Ovary (tissue), 9 donors: ENCODE results near the gene EYA4. TPM values are rescaled to one million over a fixed set of nuclear protein-coding genes. Genes with fewer than 3 reads are reported as not detected.

Experiments used
- DNase-seq, 5 donors: peaks; one replicate each; pipeline ENCODE4 v3.0.0-alpha.2; 2019 to 2020
- H3K27ac ChIP-seq, 2 donors: fragments of 200-600 bp; one replicate each; pipeline versions ENCODE4 v1.5.1 to v1.8.0; 2019 to 2022
- H3K27me3 ChIP-seq: fragments of 200-600 bp; one replicate; pipeline ENCODE4 v1.8.0; 2022
- H3K36me3 ChIP-seq: fragments of 200-600 bp; sonication (generic); one replicate; pipeline ENCODE4 v1.5.1; 2019
- H3K4me1 ChIP-seq: one replicate; pipeline ENCODE4 v1.8.1; 2013; ENCODE audit warnings: mild to moderate bottlenecking, moderate library complexity; ENCODE audit not compliant: insufficient read depth
- H3K4me3 ChIP-seq: fragments of 200-600 bp; sonication (generic); one replicate; pipeline ENCODE4 v1.5.1; 2017
- H3K9me3 ChIP-seq, 2 donors: fragments of 200-600 bp in 1 of 2; sonication (generic) in 1 of 2; one replicate each; pipeline versions ENCODE4 v1.5.1 to v1.8.1; 2013 to 2019; ENCODE audit warnings: mild to moderate bottlenecking in 1 of 2, moderate library complexity in 1 of 2
- EP300 ChIP-seq: sonication (generic); formaldehyde crosslinking; IDR thresholded peaks from one replicate; pipeline ENCODE4 v1.6.1; 2017; ENCODE audit warnings: antibody characterized with exemption
- POLR2A ChIP-seq: fragments of 450-650 bp; IDR thresholded peaks from one replicate; pipeline ENCODE4 v1.6.1; 2017; ENCODE audit warnings: antibody characterized with exemption, mild to moderate bottlenecking, moderate library complexity
- WGBS, 3 donors: extraction: QIAGEN DNeasy Blood & Tissue Kit in 1 of 3; methylation state at CpG; one replicate each; pipeline versions ENCODE4 v1.1.5 to v1.1.7; 2013 to 2017; 5-methylcytosine and 5-hydroxymethylcytosine counted together
- intact Hi-C, 4 donors: fragments of 100-400 bp; cut with DNase I; formaldehyde crosslinking; loops; one replicate each; pipeline versions ENCODE4 v1.11.0 to v1.15.1; 2022 to 2023
- polyA plus RNA-seq, 2 donors: library from polyadenylated mRNA; stranded (reverse); fragments of 200-250 nt in 1 of 2; fragments of 350-450 nt in 1 of 2; fragmentation: Illumina TruSeq in 1 of 2; extraction: RNeasy Lipid Tissue Mini Kit (QIAGEN cat#74804) in 1 of 2; gene quantifications; one replicate each; pipeline ENCODE4 v1.2.3, GENCODE V29; 2013 to 2014
- total RNA-seq, 7 donors: library from RNA; depleted of rRNA in 2 of 7; stranded (reverse); fragments of >200 nt in 2 of 7; fragmentation: NEBNext Ultra II Directional in 3 of 7; extraction: Animal tissue kit (Norgen Biotek cat#: 25700) in 3 of 7; gene quantifications; one replicate each; pipeline versions ENCODE4 v1.1.0 to v1.2.4, GENCODE V29; 2016 to 2023
- TF ChIP-seq, protein P1 (sequence below), 3 donors: fragments of 450-650 bp in 2 of 3; fragments of 200-600 bp in 1 of 3; IDR thresholded peaks; one replicate each; pipeline versions ENCODE4 v1.5.1 to v1.8.0; 2016 to 2022; ENCODE audit warnings: antibody characterized with exemption in 3 of 3, mild to moderate bottlenecking in 1 of 3
- donor health status: DM: no; HTN: no; CAD: no; lungs with moderate emphysema.
- donor health status: DM: no; HTN: no; CAD: no.
- donor health status: Bipolar disorder and iron deficiency.
- donor health status: DM: yes; HTN: yes; CAD: no.
- donor health status: DM: no; HTN: no; CAD: no.
- donor health status: DM: yes; HTN: yes; CAD: no.

The EYA4 gene
- total and polyA plus RNA-seq, 9 donors = 0.08 to 17.8 (median 2.0) TPM

- intact Hi-C loops = no loop called here
- no peaks in the 10 kb centered on the region for H3K27me3 ChIP-seq
Measured at GRCh38 chr6:133245422-133245903, 4.3 kb downstream of the EYA4 start.

GRCh38 chr6:133247581-133247980 lies 6.4 kb downstream of the EYA4 start:
- H3K4me1 ChIP-seq = peaks cover 3% of the 10 kb centered on the region
- H3K27me3 ChIP-seq = no peaks in the 10 kb centered on the region
- TF ChIP-seq EP300 (no peak), POLR2A (no peak)
- TF ChIP-seq, protein P1, sequence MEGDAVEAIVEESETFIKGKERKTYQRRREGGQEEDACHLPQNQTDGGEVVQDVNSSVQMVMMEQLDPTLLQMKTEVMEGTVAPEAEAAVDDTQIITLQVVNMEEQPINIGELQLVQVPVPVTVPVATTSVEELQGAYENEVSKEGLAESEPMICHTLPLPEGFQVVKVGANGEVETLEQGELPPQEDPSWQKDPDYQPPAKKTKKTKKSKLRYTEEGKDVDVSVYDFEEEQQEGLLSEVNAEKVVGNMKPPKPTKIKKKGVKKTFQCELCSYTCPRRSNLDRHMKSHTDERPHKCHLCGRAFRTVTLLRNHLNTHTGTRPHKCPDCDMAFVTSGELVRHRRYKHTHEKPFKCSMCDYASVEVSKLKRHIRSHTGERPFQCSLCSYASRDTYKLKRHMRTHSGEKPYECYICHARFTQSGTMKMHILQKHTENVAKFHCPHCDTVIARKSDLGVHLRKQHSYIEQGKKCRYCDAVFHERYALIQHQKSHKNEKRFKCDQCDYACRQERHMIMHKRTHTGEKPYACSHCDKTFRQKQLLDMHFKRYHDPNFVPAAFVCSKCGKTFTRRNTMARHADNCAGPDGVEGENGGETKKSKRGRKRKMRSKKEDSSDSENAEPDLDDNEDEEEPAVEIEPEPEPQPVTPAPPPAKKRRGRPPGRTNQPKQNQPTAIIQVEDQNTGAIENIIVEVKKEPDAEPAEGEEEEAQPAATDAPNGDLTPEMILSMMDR (IDR thresholded peaks at IDR 0.05) = no peak
- 87 to 93% (median 91%) methylated on average over 5 of the region's 5 CpGs for WGBS, 3 donors
- H3K4me3 ChIP-seq = no peak overlapping the region
- no peak overlapping the region for H3K27ac ChIP-seq
- H3K36me3 ChIP-seq = no peaks in the 10 kb centered on the region
- no peaks in the 10 kb centered on the region for H3K9me3 ChIP-seq
- intact Hi-C loops = no loop called here
- DNase-seq = no peak

More at GRCh38 chr6:133245422-133245903, 4.3 kb downstream of the EYA4 start:
- H3K4me1 ChIP-seq = peaks cover 8% of the 10 kb centered on the region
- H3K36me3 ChIP-seq = no peaks in the 10 kb centered on the region
- no peaks in the 10 kb centered on the region for H3K9me3 ChIP-seq
- no peak for DNase-seq
- no peak overlapping the region for H3K4me3 ChIP-seq
- 65 to 77% (median 69%) methylated on average over 2 of the region's 2 CpGs for WGBS, 3 donors
- no peak overlapping the region for H3K27ac ChIP-seq
- TF ChIP-seq, protein P1 (IDR thresholded peaks at IDR 0.05) = no peak
- TF ChIP-seq POLR2A = no peak
- TF ChIP-seq EP300 = no peak

DNA sequence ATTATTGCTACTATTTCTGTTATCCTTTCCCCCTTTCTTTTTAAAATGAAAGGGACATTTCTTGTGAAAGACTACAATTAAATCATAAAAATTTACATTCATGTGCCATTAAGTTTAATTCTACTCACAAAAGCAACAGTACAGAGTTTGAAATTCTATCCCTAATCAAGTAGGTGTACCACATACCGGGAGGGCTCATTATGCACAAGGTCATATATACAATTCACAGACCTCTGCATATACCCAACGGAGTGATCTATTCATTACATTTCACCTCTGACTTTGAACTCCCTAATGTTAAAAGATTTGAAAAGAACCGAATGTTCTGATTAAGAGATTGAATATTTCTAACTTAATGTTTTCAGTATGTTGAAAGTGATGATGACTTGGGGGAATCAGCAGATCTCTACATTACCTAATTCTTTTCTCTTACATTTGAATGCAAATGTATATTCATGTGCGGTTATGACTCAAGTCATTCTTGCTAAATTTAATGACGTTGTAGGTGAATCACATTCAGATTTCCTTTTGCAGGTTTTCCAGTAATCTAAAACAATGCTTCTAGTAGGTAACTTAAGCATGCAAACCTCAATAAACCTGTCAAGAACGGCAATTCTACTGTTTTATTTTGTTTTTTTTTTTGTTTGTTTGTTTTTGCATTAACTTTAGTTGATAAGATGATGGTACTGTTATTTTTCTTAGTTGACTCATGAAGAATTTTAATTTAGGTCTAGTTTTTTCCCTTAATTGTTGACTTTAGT lies 7.3 kb downstream of the EYA4 start:
- Histone ChIP-seq H3K4me3 (no peak overlapping the region), H3K9me3 (no peaks in the 10 kb centered on the region), H3K4me1 (no peaks in the 10 kb centered on the region), H3K27ac (no peak overlapping the region), H3K27me3 (no peaks in the 10 kb centered on the region), H3K36me3 (no peaks in the 10 kb centered on the region)
- no peak for DNase-seq
- TF ChIP-seq EP300 (no peak), POLR2A (no peak)
- TF ChIP-seq, protein P1 (IDR thresholded peaks at IDR 0.05) = no peak
- intact Hi-C loops = no loop called here
- 75 to 80% (median 76%) methylated on average over 6 of the region's 6 CpGs for WGBS, 3 donors

GRCh38 chr6:133251688-133252087 lies 10.5 kb downstream of the EYA4 start:
- H3K4me1 ChIP-seq = no peaks in the 10 kb centered on the region
- intact Hi-C loops = no loop called here
- H3K9me3 ChIP-seq = no peaks in the 10 kb centered on the region
- no peaks in the 10 kb centered on the region for H3K27me3 ChIP-seq
- no peak overlapping the region for H3K27ac ChIP-seq
- TF ChIP-seq, protein P1 (IDR thresholded peaks at IDR 0.05) = no peak
- TF ChIP-seq EP300 = no peak
- TF ChIP-seq POLR2A = no peak
- no peak for DNase-seq
- no peaks in the 10 kb centered on the region for H3K36me3 ChIP-seq
- 78 to 95% (median 91%) methylated on average over 2 of the region's 2 CpGs for WGBS, 3 donors
- H3K4me3 ChIP-seq = no peak overlapping the region
